GM19240 (cell line): ENCODE data around the gene SERGEF.

Source experiments
- DNase-seq: peaks from one replicate; pipeline ENCODE4 v3.0.0; 2011; ENCODE audit warnings: low spot score; ENCODE audit not compliant: insufficient read length

SERGEF gene

DNA sequence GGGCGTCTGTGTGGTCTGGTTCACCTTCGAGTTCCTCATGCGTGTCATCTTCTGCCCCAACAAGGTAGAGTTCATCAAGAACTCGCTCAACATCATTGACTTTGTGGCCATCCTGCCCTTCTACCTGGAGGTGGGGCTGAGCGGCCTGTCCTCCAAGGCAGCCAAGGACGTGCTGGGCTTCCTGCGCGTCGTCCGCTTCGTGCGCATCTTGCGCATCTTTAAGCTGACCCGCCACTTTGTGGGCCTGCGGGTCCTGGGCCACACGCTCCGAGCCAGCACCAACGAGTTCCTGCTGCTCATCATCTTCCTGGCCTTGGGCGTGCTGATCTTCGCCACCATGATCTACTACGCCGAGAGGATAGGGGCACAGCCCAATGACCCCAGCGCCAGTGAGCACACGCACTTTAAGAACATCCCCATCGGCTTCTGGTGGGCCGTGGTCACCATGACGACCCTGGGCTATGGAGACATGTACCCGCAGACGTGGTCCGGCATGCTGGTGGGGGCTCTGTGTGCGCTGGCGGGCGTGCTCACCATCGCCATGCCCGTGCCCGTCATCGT, 240.9 kb downstream of the SERGEF start:
- no peak for DNase-seq

DNA sequence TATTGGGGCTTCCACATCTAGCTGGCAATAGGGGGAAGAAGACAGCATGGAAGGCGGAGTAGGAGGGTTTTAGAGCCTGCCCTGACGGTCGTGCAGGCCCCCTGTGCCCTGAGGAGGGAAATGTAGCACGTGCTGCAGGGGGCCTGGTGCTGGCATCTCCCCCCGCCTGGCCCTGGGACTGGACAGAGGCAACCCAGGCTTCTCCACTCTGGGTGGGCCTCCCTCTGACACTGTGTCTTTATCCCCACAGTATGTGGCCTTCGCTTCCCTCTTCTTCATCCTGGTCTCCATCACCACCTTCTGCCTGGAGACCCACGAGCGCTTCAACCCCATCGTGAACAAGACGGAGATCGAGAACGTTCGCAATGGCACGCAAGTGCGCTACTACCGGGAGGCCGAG, 241.4 kb downstream of the SERGEF start:
- no peak for DNase-seq

DNA sequence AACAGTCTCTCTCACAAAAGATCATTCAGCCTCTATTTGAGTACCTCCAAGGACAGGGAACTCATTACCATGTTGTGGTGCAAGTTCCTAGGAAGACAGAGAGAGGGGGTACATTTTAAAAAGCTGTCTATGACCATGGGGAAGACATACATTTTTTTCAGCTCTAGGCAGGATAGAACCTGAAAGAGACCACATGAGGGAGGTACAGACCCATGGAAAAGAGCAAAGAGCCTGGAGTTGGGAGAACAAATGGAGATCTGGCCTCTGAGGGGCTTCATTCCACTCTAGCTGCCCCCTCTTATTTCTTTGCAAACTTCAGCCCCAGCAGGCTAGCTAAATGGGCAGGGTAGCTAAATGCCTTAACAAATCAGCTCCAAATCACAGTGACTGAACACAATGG, 241.9 kb downstream of the SERGEF start:
- DNase-seq = no peak

- no peak for DNase-seq
Measured at GRCh38 chr11:17770048-17770652, 242.7 kb downstream of the SERGEF start.

GRCh38 chr11:17769218-17769617, 243.6 kb downstream of the SERGEF start:
- DNase-seq = no peak

DNA sequence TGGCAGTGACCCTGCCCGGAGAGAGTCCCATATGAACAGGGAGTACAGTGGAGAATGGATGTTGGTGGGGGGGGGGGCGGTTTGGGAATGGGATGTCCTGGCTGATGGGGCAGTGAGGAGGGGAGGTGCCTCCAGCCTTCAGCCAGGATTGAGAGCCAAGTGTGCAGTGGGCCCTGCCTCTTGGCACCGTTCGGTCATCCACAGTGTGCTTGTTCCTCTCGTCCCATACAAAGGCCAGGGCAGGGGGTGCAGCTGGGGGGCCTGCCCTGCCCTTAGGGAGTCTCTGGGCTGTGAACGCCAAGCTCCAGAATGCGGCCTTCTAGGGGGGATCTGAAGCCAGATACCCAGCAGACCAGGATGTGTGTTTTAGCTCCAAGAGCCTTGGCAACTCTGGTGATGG, 244.3 kb downstream of the SERGEF start:
- no peak for DNase-seq

DNA sequence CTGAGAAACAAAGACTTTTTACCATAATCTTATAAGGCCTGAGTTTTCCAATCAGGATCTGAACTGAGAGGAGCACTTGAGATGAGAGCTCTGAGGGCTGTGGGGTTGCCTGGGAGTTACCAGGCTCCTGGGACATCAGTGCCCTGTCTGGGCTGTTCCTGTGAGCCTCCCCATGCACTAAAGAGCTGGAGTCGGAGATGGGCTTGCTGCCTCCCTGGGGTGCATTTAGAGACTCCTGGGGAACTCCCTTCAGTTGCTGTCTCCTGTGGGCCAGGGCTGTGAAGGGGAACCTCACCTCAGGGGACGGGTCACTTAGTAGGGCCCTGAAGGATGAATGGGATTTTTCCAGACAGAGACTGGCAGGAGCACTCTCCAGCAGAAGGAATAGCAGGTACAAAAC, 244.9 kb downstream of the SERGEF start:
- DNase-seq = no peak

GRCh38 chr11:17767301-17767885, 245.5 kb downstream of the SERGEF start:
- no peak for DNase-seq

DNA sequence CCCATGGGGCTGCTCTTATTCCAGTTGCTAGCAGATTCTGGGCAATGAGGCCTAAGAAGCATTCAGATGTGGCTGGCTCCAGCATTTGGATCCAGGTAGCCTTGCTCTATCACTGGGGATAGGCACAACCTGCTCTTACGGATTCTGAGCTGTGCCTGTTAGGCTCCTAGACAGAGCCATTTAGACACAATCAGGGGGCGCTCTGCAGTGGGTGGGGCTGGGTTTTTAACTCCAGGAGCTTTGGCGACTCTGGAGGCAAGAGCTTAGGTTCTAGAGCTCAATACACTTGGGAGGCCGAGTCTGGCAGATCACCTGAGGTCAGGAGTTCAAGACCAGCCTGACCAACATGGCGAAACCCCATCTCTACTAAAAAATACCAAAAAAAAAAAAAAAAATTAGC, 246.3 kb downstream of the SERGEF start:
- DNase-seq = no peak

DNA sequence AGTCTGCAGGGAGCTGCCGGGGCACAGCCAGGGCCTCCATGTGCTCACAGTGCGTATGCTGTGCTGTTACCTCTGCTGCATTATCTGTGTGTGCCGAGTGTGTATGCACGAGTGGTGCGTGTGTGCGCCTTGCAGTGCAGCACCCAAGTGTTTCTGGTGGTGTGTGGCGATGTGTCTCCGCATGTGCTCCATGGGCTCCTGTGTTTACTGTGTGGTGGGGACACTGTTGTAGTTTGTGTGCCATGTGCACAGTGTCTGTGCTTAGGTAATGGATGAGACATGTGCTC, 246.8 kb downstream of the SERGEF start:
- no peak for DNase-seq

GRCh38 chr11:17765356-17766072, 247.3 kb downstream of the SERGEF start:
- DNase-seq = no peak

- DNase-seq = no peak
Measured at GRCh38 chr11:17764446-17765218, 248.2 kb downstream of the SERGEF start.

DNA sequence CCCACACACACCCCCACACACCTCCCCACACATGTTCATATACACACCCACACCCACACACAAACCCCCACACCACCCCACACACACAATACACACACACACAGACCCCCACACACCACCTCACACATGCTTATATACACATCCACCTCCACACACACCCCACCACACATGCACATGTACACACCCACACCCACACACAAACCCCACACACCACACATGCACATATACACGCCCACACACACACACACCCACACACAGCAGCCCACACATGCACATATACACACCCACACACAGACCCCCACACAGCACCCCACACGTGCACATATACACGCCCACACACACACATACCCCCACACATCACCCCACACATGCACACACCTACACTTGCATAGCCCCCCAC, 249.1 kb downstream of the SERGEF start:
- no peak for DNase-seq

- no peak for DNase-seq
Measured at GRCh38 chr11:17763244-17763643, 249.6 kb downstream of the SERGEF start.

DNA sequence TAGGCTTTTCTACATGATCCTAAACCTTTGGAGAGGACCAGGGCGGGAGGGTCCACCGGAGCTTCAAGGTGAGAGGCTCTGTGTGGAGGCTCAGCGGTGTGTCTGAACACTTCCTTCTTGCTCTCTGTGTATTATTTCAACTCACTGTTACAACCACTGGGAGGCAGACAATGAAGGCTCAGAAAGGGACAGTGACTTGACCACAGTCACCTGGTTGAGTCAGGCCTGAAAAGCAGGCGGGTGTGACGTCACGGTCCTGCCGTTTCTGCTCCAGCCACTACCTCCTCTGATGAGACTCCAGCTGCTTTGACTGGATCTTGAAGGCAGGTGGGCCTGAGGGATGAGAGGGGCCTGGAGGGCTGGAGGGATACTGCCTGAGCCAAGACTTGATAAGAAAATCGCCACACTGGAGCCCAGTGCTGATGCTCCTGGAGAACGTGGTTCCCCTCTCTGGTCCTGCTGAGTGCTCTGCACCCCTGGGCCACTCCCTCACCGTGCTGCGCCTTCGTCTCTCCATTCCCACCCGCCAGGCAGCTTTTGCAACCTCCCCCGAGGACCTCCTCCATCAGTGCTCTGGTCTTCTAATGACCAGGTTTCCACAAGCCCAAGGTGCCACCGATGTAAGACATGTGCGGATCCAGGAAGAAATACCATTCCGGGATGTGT, 250.4 kb downstream of the SERGEF start:
- peak; percentile 33 for DNase-seq

DNA sequence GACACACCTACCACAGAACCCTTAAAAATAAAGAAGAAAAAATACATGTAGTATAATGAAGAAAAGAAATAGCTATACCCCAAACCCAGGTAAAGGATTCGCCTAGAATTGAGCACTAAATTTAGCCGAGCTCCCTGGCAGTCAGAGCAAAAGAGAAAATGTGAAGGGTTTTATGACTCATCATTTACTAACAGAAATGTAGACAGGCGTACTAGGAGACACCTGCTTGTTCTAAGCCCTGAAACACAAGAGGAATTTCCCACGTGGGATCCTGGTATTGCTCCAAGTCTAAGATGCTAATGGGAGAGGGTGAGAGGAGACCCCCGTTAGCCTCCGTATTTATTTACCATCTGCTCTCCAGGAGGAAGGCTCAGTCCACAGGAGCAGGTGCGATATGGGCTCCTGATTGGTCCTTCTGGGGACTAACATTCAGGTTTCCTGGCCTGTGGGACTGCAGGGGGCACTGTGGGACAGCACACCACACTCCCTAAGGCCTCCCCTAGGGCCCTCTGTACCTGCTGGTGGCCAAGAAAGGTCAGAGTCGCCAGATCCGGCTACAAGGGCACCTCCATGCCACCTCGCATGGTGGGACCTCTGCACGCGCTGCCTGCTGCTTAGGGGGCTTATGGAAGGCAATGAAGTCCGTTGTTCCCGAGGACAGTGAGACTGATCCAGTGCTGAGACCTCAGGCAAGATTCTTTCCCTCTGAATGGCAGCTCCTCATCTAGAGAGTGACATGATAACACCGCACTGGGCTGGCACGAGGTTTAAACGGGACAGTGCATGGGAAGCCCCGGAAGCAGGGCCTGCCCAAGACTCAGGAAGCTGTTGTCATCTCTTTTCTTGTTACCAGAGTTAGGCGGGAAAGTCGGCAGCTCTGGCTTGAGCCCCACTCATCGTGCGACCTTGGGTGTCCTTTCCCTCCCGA, 252.5 kb downstream of the SERGEF start:
- DNase-seq = peak; percentile 80

GRCh38 chr11:17755891-17756290, 257.0 kb downstream of the SERGEF start:
- no peak for DNase-seq

- DNase-seq = no peak
Measured at GRCh38 chr11:17753641-17754040, 259.2 kb downstream of the SERGEF start.

- no peak for DNase-seq
Measured at GRCh38 chr11:17753153-17753552, 259.7 kb downstream of the SERGEF start.

DNA sequence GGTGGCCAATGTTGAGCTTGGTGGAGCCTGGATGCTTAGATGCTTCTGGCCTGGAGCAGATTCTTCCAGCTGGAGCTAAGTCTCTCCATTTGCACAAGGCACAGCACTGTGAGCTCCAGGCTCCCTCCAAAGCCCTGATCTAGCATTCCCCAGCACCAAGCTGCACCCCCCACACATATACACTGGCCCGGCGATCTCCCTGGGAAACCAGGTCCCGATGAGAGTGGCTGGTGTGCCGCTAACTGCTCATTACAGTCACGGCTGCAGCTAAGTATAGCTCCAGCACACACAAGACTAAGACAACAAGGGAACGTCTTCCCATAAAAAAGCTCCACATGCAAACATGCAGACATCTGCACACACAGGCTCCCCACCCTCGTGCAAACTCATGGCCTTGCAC, 260.7 kb downstream of the SERGEF start:
- DNase-seq = no peak
